GM21619 (cell line): ENCODE results near the gene AVEN.
"Not testable (repeated sequence)": the region's sequence is repeated elsewhere in the genome, so short reads cannot be mapped to it uniquely, and the experiment has no call there.

Source experiments
- ATAC-seq: cut with Tn5 transposase; IDR thresholded peaks from one replicate; pipeline ENCODE4 v1.9.1; 2021; ENCODE audit not compliant: unreplicated experiment

The AVEN gene

GRCh38 chr15:33857726-33858125, 181.3 kb downstream of the AVEN start:
- no peak for ATAC-seq

DNA sequence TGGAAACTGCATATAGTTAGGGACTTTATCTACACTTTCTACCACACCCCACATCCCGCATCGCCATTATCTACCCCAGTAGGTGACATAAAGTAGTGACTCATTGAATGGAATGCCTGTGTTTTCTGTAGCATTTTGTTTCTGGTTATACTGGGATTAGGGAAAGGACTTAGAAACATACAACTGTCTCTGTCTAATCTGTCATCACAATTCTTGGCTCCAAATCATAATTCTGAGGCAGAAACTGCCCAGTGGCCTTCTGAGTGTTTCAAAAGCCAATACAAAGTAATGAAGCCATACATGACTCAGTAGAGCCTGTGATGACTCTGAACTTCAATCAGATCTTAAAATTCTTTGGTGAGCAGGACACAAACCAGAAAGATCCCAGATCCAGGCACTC, 186.4 kb downstream of the AVEN start:
- no peak for ATAC-seq

DNA sequence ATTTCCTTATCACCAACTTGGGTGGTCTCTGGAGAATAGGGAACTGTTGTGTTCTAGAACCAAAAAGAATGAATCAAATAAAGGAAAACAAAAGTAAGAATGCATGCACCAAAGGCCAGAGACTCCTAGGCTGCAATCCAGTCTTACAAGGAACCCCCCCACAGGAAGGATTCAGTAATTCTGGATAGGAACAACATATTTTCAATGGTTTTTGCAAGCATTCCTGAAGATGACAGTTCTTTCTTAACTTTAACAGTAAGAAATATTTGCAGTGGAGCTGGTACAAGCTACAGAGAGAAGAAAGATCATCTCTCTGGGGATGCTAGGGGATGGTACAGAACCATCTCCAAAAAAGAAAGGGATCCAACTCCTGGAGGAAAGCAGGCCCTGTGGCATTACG, 186.9 kb downstream of the AVEN start:
- no peak for ATAC-seq

DNA sequence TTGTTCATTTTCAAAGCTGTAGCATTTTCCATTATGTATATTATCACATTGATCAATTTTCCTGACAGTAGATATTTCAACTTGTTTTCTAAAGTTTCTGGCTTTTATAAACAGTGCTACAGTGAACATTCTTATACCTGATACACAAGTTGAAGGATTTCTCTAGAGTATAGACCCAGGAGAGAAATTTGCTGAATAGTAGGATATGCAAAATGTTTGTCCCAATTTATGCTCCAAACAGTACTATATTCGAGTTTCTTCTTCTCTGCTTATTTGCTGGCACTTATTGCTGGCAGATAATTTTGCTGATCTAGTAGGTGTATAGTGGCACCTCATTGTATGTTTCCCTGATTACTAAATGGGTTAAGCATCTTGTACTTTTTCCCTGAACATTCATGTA, 187.9 kb downstream of the AVEN start:
- ATAC-seq: no peak

DNA sequence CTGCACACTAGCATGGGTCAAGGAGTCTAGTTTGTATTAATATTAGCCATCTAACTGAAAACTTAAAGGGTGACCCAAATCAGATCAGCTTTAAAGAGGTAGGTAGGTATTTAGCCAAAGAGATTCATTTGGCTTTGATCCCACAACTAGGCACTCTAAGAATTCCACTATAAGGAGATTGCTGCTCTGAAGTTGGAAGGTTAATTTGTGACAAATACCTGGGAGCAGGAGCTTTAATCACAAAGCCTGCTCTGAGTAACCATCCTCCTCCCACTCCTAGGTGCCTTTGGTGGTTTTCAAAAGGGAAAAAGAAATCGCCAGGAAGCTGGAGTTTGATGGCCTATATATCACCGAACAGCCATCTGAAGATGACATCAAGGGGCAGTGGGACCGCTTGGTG, 191.0 kb downstream of the AVEN start:
- ATAC-seq: no peak

- no peak for ATAC-seq
These were observed 192.1 kb downstream of the AVEN start for GRCh38 chr15:33846862-33847261.

DNA sequence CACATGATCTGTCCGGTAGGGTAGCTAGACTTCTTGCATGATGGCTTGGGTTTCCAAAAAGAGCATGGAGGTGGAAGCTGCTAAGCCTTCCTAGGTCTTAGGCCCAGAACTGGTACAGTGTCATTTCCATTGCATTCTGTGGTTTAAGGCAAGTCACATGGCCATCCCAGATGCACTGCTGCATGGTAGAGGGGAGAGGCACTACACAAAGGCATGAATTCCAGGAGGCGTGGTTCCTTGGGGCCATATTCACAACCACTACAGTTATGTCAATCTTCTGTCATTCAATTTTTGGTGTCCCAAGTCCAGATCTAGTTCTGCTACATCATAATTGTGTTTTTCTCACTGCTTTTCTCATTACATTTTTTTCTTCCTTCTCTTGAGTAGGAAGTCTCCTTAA, 192.9 kb downstream of the AVEN start:
- ATAC-seq: no peak

DNA sequence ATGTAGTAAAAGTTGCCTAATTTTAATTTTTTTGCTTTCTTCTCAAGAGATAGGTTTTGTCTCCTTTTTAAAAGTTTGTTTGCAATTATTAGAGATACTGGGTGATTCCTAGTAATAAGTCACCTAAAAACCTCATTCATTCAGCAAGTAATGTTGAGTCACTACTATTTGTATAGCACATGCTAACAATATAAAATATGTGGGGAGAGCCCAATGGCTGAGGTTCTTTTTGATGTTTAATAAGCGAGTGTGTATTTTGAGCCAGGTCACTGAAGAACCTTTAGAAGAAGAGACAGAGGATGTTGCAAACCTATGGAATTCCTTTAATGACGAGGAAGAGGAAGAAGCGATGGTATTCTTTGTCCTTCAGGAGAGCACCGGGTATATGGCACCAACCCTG, 194.4 kb downstream of the AVEN start:
- no peak for ATAC-seq

DNA sequence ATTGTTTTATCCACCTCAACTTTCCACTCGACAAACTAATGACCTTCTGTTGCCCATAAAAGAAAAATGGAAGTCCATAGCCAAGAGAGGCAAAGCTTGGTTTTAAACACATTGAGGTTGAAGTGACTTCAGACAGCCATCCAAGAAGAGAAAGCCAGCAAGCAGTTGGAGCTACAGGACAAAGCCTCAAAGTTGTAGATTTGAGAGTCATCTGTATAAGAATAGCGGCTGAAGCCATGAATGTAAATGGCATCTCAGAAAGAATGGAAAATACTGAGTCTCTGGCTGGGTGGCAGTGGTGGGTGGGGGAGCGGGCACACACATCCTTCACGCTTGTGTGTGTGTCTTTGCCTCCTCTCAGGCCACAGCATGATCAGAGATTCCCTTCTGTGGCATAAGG, 194.8 kb downstream of the AVEN start:
- ATAC-seq: no peak

GRCh38 chr15:33840615-33841014, 198.4 kb downstream of the AVEN start:
- ATAC-seq: no peak

GRCh38 chr15:33839540-33839939, 199.5 kb downstream of the AVEN start:
- no peak for ATAC-seq

DNA sequence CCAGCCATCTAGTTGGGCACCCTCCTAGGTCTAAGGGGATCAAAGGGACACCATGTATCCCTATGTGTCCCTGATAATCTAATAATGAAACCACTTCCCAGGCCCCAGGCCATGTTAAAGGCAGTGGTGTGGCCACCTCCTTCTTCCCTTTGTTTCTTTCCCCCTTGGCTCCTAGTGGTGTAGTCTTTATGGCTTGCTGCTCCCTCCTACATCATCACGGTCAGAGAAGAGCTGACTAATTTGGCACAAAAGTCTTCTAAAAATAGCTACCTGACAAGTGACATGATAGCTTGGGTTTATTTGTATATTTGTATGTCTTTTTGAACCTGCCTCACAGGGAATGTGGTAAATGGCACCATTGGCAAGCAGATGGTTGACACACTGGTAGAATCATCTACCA, 201.7 kb downstream of the AVEN start:
- ATAC-seq: no peak

DNA sequence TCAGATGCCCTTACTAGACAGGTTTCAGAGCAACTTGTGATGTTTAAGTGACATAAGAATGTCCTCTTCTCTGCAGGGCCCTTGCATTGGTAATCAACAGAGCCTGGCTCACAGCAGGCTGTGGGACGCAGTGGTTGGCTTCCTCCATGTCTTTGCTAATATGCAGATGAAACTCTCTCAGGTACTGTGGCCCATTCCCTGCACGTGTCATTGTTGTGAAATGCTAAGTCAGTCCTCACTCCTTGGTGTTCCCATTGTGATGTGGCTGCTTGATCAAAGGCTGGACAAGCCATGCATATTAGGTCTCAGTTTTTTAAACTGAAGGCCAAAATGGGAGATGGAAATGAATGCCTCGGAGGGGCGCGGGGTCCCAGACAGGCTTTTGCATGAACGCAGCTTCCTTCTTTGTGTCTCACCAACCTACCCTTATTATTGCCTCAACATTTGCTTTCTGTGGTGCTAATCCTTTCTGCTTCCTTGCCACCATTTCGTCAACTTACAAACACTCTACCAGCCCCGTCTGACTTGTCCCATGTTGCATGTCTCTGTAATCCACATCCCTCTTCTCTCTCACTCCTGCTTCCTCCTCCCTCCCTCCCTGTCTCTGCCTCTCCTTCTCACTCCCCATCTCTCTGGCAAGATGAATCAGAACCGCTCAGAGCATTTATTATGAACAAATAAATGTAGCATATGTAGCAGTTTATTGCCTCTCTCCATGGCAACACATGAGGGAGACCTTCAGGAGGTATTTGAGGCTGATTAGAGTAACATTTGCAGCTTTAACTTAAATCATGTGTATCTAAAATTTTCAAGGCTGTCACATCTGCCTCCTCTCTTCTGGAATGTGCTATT, 203.9 kb downstream of the AVEN start:
- ATAC-seq: no peak

GRCh38 chr15:33831646-33832045, 207.4 kb downstream of the AVEN start:
- no peak for ATAC-seq

GRCh38 chr15:33830351-33830750, 208.7 kb downstream of the AVEN start:
- no peak for ATAC-seq

DNA sequence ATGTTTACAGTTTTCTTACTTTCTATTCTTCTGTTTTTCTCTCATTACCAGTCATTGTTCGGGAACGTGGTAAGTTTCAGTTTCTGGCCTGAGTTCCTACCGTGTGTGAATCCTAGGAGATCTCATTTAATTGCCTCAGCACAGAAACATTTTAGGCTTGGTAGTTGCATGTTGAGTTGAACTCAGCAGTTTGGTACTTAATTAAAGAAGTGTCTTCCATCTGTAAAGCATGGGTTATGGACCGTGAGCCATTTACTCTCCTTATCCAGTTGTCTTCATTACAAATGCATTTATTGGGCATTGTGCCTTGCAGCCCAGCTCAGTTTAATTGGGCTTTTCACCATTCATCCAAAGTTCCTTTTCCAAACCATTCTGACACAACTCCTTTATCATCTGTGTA, 212.8 kb downstream of the AVEN start:
- no peak for ATAC-seq

DNA sequence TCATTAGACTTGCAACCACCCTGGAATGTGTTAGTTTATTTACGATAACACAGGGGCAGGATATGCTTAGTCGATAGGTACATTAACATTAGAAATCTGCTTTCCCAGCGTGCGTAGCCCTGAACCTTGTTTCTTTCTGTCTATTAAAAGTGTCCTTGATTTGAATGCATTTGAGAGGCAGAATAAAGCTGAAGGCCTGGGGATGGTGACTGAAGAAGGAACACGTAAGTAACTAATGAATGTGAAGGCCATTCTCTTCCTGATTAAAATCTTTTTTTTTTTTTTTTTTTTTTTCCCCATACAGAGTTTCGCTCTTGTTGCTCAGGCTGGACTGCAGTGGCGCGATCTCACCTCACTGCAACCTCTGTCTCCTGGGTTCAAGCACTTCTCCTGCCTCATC, 213.6 kb downstream of the AVEN start:
- ATAC-seq: no peak

- ATAC-seq: no peak
These were observed 215.9 kb downstream of the AVEN start for GRCh38 chr15:33823119-33823518.

DNA sequence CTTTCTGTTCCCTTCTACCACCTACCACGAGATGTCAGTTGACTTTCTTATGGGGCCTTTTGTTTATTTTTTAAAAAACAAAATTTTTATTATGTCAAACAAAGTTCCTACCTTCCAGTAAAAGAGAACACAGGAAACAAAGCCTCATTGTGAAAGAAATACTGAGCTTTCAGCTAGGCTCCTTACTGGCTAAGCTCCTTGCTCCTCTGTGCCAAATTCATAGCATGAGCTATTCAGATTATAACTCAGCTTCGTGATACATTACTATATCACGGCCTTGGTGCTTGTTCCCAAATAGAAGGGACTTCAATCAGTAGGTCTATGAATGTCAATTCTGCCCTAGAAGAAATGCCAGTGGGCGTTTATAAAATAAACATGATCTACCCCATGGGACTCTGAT, 216.5 kb downstream of the AVEN start:
- ATAC-seq: no peak

GRCh38 chr15:33819499-33819898, 219.5 kb downstream of the AVEN start:
- ATAC-seq: not testable (repeated sequence)
